A549 (cell line): ENCODE measurements around the gene HPS5.
"Not testable (repeated sequence)": the region's sequence is repeated elsewhere in the genome, so short reads cannot be mapped to it uniquely, and the experiment has no call there.

ENCODE experiments used
- EHMT2 ChIP-seq: fragments of 200-600 bp; sonication (generic); IDR thresholded peaks from 2 replicates; pipeline ENCODE4 v1.6.1; 2016; ENCODE audit warnings: antibody characterized with exemption, low read depth, mild to moderate bottlenecking, moderate library complexity
- POLR2A ChIP-seq: IDR thresholded peaks from 2 replicates; pipeline ENCODE4 v1.6.1; 2012; ENCODE audit warnings: mild to moderate bottlenecking, low read length
- SMC3 ChIP-seq: fragments of >200 bp; sonication (Bioruptor Twin); formaldehyde crosslinking; IDR thresholded peaks from 3 replicates; pipeline ENCODE4 v1.6.1; 2018; ENCODE audit warnings: inconsistent platforms
- TP53 ChIP-seq: fragments of 250-450 bp; sonication (Bioruptor Pico); IDR thresholded peaks from 2 replicates; pipeline ENCODE4 v1.5.0; 2021; ENCODE audit warnings: mild to moderate bottlenecking, moderate library complexity
- ZFP36 ChIP-seq: fragments of 450-650 bp; IDR thresholded peaks from 2 replicates; pipeline ENCODE4 v1.6.1; 2014; ENCODE audit warnings: borderline replicate concordance; ENCODE audit not compliant: partially characterized antibody
- TF ChIP-seq, protein P1 (sequence below): fragments of >200 bp; sonication (Bioruptor Twin); formaldehyde crosslinking; IDR thresholded peaks from 3 replicates; pipeline ENCODE4 v1.5.1; 2016

DNA sequence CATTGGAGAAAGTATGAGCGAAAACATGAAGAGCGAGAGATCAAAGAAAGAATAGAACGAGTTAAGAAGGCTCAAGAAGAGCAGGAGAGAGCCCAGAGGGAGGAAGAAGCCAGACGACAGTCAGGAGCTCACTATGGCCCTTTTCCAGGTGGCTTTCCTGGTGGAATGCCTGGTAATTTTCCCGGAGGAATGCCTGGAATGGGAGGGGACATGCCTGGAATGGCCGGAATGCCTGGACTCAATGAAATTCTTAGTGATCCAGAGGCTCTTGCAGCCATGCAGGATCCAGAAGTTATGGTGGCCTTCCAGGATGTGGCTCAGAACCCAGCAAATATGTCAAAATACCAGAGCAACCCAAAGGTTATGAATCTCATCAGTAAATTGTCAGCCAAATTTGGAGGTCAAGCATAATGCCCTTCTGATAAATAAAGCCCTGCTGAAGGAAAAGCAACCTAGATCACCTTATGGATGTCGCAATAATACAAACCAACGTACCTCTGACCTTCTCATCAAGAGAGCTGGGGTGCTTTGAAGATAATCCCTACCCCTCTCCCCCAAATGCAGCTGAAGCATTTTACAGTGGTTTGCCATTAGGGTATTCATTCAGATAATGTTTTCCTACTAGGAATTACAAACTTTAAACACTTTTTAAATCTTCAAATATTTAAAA lies 59.1 kb downstream of the HPS5 start:
- TF ChIP-seq SMC3; EHMT2; POLR2A; ZFP36; TP53 (CRISPR knock-in tag): not testable (repeated sequence)
- TF ChIP-seq, protein P1, sequence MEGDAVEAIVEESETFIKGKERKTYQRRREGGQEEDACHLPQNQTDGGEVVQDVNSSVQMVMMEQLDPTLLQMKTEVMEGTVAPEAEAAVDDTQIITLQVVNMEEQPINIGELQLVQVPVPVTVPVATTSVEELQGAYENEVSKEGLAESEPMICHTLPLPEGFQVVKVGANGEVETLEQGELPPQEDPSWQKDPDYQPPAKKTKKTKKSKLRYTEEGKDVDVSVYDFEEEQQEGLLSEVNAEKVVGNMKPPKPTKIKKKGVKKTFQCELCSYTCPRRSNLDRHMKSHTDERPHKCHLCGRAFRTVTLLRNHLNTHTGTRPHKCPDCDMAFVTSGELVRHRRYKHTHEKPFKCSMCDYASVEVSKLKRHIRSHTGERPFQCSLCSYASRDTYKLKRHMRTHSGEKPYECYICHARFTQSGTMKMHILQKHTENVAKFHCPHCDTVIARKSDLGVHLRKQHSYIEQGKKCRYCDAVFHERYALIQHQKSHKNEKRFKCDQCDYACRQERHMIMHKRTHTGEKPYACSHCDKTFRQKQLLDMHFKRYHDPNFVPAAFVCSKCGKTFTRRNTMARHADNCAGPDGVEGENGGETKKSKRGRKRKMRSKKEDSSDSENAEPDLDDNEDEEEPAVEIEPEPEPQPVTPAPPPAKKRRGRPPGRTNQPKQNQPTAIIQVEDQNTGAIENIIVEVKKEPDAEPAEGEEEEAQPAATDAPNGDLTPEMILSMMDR, result not testable (repeated sequence)
